Islet of Langerhans (tissue), 1 donor: ENCODE results near the gene MICAL2.

Experiments used
- FAIRE-seq: peaks from one replicate; lab custom pipeline; 2011; peaks lifted over from hg19 to GRCh38; lab: Jason Lieb, UNC

The MICAL2 gene

DNA sequence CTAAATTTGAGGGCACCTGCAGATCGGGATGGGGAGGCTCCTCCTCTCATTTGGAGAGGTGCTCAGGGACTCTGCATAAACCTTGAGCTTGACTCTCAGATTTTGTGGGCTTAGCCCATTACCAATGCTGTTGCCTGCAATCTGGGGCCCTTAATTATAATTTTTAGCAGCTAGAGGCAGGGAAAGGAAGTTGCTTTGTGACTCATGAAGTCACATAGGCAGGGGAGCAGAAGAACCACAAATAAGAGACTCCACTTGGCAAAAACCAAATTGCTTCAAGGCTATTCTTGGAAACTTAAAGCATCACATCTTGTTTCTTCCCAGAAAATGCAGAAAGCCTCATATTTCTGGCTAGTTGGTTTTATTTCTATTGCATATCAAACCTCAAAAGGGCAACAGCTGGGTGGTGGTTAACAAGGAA lies 46.9 kb downstream of the MICAL2 start:
- FAIRE-seq, result no peak

DNA sequence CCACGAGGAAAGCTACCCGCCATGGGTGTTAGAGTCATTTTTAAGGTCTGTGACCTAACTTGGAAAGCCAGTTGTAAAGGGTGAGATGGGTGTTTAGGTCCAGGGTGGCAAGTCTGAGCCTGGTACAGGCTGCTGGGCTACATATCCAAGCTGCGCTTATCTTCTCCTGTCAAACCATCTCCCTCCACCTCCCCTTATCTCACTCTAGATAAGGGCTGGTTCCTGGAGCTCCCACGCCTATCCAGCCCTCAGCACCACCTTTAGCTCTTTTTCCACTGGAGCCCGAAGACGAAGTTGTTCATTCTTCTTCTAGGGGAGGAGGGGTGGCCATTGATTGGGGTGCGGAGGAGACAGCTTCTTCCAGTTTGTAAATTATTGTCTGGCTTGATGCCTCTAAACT lies 48.5 kb downstream of the MICAL2 start:
- FAIRE-seq, result no peak

DNA sequence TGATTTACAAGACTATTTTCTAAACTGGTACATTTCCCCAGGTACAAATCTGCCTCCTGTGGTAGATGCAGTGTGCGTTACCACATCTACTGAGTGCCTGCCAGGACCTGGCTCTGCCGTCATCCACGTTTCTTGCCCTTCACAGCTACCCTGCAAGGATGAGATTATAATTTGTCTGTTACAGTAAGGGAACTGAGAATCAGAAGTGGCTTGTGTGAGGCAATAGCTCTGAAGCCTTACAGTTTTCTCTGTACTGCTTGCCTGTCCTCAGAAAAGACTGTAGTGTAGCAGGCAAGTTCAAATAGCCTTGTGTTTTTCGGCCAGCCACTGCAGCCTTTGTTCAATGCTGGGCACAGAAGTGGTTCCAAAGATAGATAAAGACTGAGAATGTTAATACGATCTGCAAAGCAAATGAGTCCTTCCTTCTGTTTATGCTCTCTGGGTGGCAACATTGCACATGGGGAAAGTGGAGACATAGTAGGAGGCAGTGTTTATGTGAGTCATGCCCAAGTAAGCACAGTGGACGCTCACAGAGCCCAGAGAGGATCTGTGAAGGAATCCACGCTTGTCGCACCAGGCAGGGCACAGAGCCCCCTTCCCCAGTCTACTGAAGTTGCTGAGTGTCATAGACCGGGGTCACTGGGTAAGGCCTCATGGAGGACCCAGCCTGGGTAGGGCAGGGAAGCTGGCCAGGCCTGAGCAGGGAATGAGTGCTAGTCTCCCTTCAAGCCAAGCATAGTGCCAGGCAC lies 49.1 kb downstream of the MICAL2 start:
- no peak for FAIRE-seq

DNA sequence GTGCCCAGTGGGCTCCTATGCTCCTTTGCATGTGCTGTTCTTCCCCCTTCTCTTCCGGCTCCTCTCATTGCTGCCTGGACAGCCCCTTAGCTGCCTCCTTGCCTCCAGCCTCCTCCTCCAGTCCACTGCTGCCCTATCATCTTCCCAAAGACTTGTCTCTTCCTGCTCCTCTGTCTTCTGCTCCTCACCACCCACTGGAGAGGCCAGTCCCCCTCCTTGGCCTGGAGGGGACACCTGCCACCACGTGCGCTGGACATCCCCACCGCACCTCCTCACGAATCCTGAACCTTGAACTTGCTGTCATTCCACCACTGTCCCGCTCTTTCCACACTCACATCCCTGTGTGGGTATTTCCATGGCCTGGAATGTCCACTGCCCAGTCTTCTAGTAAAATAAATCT lies 49.8 kb downstream of the MICAL2 start:
- no peak for FAIRE-seq

DNA sequence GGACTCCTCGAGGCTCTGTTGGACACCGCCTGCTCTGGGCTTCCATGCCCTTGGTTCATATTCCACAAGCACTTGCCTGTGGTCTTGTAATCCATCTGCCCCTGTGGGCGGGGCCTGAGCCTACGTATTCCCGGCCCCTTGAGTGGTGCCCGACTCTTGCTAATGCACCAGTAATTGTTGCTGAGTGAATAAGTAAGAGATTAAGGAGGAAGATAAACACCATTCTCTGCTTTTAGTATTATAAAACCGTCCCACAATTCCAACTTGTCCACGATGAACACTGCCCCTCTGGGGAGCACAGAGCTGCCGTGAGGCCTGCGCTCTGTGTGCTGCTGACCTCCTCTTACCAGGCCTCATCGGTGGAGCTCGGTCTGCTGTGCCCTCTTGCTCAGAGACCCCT lies 50.3 kb downstream of the MICAL2 start:
- FAIRE-seq, result no peak

DNA sequence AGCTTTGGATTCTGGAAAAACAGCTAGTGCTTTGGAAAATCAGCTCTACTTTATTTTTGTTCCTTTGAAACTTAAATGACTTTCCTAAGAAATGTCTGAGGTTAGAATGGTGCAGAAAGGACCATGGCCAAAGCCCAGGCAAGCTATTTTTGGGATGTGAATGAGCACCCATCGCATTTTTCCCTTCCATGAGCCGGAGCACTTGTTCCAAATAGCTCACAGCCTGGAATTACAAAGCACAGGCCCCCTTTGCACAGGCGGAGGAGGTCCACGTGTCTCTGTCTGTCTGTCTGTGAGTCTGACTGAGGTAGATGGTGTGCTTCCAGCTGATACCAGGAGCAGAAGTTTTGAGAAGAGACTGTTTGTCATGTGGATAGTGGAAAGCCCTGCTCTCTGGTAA lies 50.7 kb downstream of the MICAL2 start:
- FAIRE-seq, result no peak

DNA sequence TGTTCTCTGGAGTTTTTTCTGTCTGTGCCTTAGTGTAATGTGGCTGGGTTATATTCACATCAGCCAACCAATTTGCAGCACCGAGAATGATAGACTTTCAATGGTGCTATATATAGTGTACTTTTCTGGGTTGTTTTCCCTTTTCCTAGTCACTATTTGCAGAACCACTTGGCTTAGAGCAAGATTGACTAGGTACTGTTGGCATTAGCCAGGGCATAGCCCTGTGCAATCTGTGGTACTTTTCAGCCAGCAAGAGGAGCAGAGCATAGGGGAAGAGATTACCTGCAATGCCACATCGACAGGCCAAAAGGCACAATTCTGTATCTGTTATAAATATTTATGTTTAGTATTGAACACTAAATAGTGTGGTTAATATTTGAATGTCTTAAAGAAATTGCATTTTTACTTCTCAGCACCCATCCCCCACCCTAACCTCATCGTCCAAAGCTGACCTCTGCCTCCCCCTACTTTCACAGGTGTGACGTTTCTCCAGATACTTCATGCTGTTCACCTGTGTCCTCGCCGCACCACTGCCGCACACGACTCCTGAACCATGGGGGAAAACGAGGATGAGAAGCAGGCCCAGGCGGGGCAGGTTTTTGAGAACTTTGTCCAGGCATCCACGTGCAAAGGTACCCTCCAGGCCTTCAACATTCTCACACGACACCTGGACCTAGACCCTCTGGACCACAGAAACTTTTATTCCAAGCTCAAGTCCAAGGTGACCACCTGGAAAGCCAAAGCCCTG lies 51.4 kb downstream of the MICAL2 start:
- FAIRE-seq, result no peak

DNA sequence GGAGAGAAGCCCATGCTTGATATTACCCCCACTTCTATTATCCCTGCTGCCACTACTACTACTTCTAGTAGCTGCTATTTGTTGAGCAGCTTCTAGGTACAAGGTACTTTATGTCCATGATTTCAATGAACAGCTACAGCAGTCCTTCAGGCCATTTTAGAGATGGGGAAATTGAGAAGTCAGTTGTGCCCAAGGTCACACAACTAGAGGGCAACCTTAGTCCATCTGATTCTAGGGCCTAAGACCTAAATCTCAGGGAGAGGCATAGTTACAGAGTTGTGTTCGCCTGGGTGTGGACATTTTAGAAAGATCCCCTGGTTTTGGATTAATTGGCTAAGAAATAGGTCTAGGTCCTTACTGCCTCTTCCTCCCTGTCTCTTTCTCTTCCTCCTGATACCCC lies 52.3 kb downstream of the MICAL2 start:
- no peak for FAIRE-seq

DNA sequence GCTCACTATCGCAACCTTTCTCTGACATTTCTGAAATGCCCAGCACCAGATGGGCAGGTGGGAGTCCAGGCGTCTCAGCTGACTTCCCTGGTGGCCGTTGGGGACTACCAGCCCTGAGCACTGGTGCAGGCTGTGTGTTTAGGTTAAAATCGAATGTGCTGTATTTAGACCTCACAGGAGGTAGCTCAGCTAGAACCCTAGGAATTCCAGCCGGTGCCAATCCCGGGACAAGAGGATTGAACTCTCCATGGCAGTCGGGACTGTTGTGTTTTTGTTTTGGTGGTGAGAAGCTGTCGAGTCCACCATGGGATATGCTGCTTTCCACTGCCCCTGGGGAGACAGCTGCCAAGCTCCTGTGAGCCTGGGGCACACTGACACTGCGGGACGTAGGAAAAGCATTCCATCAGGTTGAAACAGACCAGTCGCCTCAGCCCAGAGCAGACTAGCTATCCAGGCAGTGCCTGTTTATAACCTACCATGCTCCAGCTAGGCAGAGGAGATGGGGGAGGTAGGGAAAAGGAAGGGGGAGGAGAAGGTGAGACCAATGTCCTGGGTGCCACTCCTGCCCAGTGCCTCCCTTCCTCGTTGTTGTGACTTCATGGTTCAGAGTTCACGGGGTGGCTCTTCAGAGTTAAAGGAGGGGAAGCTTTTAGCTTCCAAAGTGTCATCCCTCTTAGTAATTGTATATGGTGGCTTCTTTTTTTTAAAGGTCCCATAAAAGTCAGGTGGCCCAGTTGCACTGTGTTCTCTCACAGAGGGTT lies 53.0 kb downstream of the MICAL2 start:
- no peak for FAIRE-seq

DNA sequence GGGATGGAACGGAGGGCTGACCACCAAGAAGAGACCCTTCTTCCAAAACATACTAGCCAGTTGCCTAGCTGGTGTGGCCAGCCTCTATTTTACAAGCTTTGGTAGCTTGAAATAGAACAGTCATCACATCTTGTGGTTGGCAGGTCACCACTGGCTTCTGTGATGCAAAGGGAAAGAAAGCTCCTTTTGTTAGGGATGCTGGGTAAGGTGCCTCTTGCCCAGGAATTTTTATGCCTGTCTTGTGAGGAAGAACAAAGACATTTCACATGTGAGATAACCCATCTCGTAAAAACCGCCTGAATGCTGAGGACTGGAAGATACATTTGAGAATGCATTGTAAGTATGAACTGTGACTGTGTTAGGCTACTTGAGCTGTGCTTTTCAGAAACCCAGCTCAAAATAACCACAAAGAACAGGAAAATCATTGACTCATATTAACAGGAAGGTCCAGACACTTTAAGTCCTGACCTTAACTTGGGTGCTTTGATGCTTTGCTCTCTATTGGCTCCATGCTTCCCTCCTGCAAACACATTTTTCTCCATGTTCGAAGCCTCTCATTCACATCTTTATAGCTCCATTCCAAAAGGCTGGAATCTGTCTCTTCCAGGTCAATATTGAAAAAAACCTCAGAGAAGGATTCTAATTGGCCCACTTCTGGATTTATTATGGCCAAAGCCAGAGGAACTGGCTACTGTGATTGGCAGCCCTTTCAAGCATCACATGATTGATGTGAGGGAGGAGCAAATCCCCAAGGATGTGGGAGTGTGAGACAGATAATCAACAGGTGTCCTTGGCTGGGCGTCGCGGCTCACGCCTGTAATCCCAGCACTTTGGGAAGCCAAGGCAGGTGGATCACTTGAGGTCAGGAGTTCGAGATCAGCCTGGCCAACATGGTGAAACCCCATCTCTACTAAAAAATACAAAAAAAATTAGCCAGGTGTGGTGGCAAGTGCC lies 53.9 kb downstream of the MICAL2 start:
- FAIRE-seq, result no peak

DNA sequence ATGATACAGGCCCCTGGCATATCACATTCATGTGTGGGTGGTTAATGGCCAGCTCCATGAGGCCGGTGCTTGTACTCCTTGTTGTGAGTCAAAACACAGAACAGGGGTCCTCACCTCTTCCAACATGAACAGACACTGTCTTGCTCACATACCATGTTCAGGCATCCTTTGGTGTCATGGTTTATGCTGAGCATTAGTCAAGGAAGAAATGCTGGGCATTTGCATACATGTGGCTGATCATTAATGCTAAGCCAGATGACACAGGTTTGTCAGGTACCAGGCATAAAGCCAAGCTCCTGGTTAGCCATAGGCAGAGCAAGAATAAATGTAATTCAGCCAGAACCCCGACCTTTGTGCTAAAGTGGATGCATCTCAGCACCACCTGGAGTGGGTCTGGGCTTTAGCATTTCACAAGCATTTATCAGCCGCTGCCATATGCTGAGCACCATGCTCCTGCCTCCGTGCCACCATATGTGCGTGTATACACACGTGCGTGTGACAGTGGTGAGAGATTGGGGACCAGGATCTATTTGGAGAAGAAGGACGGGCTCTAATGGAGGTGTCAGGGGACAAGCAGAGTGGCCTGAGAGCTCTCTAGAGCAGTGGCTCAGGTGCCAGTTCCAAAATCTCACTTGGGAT lies 55.0 kb downstream of the MICAL2 start:
- no peak for FAIRE-seq

DNA sequence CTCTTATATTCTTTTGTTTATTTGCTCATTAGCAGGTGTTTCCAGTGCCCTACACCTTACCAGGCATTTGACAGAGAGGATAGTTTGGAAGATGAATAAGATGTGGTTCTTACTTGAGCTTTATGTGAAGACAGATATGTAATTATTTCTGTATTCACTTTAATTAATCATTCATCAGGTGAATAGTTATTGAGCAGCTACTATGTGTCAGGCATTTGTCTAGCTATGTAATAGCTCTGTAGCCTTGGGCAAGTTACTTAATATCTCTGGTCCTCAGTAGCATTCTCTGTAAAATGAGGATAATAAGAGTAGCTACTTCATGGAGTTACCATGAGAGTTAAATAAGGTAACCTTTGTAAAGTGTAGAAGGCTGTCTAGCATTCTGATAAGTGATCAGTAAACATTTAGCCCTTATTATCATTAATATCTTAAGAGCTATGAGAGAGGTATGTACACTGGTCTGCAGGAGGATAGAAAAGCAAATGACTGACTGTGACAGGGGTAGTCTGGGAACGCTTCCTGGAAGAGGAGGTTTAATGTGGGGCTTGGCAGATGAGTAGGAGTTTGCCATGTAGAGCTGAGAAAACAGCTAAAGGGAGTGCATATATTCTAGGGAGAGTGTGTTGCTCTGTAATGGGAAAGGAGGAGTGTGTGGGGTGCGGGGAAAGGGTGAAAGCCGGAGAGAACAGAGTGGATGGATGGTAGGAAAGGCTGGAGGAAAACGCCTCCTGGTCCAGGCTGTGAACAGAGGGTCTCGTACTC lies 56.1 kb downstream of the MICAL2 start:
- FAIRE-seq, result no peak

DNA sequence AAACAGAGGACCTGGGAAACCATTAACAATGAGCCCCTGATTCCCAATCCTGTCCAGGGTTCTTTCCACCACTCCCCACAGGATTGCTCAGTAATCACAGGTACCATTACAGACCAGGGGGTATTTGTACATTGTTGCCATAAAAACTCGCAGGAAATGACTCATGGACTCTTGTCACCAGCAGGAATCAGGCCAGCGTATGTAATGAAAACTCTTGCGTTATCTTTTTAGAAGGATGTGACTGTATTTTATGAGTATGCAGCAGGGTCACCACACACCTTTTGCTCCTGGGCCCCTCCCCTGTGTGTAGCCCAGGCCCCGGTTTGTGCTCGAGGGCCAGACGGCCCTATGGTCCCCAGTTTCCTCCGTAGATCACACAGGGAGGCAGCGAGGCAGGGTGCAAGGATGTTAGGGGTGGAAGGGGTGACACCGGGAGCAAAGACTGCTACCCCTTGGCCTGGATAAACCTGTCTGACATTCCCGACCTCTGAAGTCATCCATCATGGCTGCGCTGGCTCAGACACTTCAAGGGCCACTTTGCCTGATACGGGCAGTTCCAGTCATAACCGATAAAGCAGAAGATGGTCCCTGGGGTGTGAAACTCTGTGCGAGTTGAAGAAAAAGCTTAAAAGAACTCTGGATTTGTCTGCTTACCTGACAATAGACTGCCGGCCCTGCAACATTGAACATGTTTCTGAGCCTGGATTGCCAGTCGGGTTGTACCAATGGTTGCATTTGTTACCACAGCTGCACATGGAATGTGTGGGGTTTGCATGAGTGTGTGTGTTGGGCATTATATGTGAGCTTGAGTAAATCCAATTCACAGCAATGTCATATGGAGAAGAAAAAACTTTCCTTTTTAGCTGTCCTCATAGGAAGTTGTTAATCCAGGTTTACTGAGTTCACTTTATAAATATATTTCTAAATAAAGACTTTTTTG lies 56.9 kb downstream of the MICAL2 start:
- FAIRE-seq, result no peak

DNA sequence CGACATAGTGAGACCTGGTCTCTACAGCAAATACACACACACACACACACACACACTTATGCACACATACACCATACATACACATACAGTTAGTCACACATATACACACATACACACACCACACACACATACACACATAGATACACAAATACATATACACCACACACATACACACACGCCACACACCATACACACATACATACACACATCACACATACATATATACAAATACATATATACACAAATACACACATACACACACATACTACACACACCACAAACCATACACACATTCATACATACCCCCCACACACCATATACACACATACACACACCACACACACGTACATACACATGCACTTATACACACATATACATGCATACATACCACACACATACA lies 57.7 kb downstream of the MICAL2 start:
- no peak for FAIRE-seq

DNA sequence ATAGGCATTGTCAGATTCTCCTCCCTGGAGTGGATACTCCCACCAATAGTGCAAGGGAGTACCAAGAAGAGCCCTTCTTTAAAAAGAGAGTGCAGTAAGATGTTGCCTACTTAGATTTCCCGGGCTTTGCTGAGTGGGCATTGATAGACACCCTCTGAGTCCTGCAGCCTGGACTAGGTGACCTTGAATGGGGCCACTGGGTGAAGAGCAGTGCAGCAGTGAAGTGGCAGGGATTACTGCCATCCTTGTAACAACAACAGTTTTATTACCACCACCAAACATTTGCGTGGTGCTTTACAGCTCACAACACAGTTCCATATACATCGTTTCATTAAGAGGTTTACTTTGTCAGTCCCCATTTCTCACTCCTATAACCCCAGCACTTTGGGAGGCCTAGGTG lies 59.4 kb downstream of the MICAL2 start:
- FAIRE-seq, result no peak

DNA sequence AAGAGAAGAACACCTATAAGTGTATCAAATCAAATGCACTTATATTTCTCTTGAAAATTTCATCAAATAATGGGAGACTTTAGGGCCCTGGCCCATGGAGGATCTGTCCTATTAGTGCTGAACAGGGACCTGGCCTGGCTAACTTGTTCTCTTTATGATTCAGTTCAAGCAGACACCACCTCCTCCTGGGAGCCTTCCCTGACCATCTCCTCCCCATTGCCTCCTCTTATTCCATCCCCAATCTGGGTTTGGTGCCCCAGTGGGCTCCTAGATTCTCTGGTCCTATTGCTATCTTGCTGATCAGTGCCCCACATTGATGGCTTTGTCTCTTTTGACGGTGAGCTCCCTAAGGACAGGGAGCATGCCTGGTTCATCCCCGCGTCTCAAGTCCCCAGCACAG lies 60.1 kb downstream of the MICAL2 start:
- no peak for FAIRE-seq

DNA sequence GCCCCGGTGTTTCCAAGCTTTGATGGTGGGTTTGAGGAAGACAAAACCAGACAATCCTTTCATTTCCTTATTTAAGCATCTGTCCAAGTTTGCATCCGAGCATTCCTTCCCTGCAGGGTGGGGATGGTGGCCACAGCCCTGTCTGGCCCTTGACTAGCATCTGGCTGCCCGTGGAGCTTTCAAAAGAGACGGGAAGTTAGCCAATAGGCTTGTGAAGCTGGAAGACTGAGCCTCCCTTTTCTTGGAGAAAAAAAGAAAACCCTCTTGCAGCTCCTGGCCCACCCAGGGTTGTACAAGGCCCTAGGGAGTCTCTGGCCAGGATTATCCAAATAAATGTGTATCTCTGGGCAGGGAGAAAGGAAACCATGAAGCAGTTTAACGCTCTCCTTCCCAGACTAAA lies 60.6 kb downstream of the MICAL2 start:
- no peak for FAIRE-seq

DNA sequence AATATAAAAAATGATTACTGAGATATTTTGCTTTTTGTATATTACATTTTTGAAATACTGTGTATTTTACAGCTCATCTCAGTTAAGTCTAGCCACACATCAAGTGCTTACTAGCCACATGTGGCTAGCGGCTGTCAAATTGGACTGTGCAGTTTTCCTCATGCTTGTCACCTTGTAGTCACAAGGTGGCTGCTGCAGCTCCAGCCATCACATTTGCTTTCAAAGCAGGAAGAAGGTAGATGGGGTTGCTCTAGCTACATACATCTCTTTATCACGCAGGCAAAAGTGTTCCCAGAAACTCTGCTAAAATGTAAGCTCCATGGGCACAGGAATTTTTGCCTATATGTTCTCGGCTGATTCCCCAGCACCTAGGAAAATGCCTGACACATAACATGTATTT lies 61.5 kb downstream of the MICAL2 start:
- FAIRE-seq, result no peak

DNA sequence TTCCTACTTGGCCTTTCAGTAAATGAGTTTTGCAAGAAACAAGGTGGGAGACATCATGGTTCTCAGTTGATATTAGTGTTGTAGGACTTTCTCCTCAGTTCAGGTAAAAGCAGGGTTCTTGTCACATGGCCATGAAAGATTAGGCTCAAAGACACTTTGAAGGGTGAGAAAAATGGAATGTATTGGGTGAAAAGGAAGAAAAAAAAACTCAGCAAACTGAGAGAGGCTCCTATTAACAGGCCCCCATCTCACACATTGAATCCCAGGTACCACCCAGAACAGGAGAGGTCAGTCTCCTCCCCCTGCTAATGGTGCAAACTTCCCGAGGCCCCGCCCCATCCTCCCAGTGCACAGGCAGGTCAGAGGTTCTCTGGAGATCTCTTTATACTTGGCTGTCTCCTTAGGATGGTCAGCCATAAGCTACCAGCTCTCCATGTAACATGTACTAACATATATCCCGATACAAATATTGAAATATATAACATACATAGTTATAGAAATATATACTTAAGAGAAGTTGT lies 62.2 kb downstream of the MICAL2 start:
- FAIRE-seq, result no peak
